Measurements from ENCODE around the gene PRAMEF17.
"Not testable (repeated sequence)": the region's sequence is repeated elsewhere in the genome, so short reads cannot be mapped to it uniquely, and the experiment has no call there.

PRAMEF17 gene

DNA sequence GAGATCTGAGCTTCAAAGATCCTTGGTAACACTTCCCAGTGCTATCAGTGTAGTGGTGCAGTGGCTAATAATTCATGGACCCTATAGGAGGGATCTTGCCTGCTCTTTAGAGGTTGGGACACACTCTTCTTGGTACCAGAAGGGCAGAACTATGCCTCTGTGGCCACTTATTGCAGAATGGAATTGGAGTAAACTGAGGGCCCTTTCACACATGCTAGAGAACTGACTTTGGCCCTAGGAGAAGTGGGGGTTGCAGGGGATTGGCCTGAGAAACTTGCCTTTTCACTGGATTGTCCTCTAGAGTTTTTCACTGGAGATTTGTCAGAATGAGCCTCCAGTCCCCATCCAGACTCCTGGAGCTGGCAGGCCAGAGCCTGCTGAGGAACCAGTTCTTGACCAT, at the start of gene PRAMEF17:
Gene PRAMEF17, plus strand, starts transcription at position 301 of the 400 bp plus-strand sequence. Its CDS starts 26 bp downstream, at position 327.
- ATAC-seq = not testable (repeated sequence)

DNA sequence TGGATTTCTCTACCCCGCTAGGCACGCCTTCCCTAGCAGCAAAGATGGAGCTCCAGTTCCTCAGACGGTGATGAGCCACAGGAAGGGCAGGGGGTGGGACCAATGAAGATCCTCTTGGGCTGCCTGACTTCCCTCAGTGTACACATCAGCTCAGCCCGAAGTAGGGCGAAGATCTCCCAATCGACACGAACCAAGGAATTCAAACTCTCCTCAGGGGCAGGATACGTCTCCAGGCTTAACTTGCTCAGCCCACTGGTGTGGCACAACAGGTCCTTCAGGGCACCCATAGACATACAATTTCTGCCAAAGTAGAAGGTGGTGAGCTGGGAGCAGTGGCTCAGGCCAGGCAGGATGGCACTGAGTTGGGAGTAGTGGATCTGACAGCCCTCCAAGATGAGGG, 46.9 kb upstream of the PRAMEF17 start:
- not testable (repeated sequence) for ATAC-seq

GRCh38 chr1:13347034-13347433, 42.4 kb upstream of the PRAMEF17 start, which contains the start of gene PRAMEF14:
Gene PRAMEF14, minus strand, starts transcription at chr1:13347134. Its CDS starts 1,820 bp downstream, at chr1:13345314.
- not testable (repeated sequence) for ATAC-seq

DNA sequence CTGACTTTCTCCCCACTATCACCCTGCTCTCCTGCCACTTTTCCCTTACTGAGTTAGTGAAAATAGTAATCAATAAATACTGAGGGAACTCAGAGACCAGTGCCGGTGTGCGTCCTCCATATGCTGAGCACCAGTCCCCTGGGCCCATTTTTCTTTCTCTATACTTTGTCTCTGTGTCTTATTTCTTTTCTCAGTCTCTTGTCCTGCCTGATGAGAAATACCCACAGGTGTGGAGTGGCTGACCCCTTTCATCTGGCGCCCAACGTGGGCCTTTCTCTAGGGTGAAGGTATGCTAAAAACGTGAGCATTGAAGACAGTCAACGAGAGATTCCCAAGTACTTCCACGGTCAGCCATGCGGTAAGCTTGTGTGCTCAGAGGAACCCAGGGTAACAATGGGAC, 36.0 kb upstream of the PRAMEF17 start:
- ATAC-seq = not testable (repeated sequence)

DNA sequence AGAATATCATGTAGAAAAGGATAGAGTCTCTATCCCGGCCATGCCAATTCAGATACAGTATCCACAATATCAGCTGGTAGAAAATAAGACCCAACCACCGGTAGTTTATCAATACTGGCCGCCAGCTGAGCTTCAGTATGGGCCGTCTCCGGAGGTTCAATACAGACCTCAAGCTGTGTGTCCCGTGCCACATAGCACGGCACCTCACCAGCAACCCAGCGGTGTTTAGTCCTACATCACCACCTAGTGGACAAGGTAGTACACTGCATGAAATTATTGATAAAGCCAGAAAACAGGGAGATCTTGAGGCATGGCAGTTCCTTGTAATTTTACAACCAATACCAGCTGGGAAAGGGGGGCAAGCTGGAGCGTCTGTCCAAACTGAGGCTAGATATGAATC, 35.0 kb upstream of the PRAMEF17 start:
- ATAC-seq = not testable (repeated sequence)

DNA sequence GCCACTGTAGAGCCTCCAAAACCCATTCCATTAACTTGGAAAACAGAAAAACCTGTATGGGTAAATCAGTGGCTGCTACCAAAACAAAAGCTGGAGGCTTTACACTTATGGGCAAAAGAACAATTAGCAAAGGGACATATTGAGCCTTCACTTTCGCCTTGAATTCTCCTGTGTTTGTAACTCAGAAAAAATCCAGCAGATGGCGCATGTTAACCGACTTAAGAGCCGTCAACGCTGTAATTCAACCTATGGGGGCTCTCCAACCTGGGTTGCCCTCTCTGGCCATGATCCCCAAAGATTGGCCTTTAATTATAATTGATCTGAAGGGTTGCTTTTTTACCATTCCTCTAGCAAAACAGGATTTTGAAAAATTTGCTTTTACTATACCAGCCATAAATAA, 32.7 kb upstream of the PRAMEF17 start:
- ATAC-seq = not testable (repeated sequence)

DNA sequence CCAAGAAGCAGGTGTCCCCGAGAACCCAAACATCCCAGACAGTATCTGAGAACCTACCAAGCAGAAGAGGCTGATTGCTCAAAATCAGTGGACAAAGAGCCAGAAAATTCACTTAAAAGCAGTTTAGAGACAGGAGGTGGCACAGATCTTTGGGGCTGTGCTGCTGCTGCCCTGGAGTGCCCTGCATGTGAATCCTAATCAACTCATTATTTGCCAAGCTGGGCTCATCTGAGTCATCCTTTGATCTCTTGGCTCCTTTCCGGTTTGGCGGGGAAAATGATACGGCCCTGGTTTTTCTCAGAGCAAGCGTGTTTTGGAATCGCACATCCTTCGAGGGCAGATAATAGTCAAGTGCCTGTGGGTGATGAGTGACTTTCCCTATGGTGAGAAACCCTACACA, 27.1 kb upstream of the PRAMEF17 start:
- ATAC-seq = not testable (repeated sequence)

GRCh38 chr1:13364928-13365327, 24.5 kb upstream of the PRAMEF17 start:
- ATAC-seq = not testable (repeated sequence)

DNA sequence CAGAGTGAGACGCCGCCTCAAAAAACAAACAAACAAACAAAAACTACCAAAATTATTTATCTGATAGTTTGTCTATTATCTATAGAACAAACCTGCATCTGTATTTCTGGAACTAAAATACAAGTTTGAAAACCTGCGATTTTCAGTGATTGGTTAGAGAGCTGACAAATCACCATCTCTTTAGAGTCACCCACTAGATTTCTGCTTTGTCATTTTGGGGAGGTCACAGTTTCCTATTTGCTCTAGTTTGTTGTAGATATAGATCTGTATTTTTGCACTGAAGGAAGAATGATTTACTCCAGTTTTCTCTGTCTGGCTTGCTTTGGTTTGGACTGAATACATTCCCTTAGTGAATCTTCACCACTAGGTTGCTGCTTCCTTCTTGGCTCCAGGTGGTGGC, 22.9 kb upstream of the PRAMEF17 start:
- not testable (repeated sequence) for ATAC-seq

- not testable (repeated sequence) for ATAC-seq
Measured at GRCh38 chr1:13368544-13368943, 20.9 kb upstream of the PRAMEF17 start.

DNA sequence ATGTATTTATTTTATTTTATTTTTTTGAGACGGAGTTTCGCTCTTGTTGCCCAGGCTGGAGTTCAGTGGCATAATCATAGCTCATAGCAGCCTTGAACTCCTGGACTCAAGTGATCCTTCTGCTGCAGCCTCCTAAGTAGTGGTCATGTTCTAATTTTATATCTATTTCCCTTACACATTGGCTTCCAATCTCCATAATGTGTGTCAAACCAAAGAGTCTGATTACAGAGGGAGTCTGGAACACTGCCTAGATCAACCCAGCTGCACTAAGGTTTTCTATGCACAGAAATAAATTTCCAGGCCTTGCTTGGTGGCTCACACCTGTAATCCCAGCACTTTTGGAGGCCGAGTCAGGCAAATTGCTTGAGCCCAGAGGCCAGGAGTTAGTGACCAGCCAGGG, 10.4 kb upstream of the PRAMEF17 start:
- ATAC-seq = not testable (repeated sequence)

DNA sequence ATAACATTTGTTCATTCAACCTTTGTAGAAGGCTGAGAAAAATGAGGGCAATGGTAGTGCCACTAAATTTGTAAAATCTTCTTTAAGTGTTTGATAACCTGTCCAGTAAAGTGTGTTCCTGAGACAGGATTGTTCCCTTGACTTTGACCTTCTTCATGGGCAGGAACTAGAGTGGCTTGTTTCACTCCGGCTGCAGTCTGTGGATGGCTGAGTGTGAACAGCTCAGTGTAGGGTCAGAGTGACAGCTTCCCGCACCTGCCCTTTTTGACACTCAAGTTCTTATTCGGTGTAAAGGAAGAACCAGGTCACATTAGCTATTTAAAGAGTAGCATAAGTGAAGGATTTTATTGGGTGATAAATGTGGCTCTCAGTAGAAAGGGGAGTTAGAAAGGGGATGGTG, 9.1 kb upstream of the PRAMEF17 start:
- ATAC-seq = not testable (repeated sequence)

- ATAC-seq = not testable (repeated sequence)
Measured at GRCh38 chr1:13393004-13393403, 3.6 kb downstream of the PRAMEF17 start.

GRCh38 chr1:13394761-13395160, 5.3 kb downstream of the PRAMEF17 start:
- not testable (repeated sequence) for ATAC-seq

DNA sequence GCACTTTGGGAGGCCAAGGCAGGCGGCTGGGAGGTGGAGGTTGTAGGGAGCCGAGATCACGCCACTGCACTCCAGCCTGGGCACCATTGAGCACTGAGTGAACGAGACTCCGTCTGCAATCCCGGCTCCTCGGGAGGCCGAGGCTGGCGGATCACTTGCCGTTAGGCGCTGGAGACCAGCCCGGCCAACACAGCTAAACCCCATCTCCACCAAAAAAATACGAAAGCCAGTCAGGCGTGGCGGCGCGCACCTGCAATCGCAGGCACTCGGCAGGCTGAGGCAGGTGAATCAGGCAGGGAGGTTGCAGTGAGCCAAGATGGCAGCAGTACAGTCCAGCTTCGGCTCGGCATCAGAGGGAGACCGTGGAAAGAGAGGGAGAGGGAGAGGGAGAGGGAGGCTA, 5.9 kb downstream of the PRAMEF17 start:
- ATAC-seq = not testable (repeated sequence)

DNA sequence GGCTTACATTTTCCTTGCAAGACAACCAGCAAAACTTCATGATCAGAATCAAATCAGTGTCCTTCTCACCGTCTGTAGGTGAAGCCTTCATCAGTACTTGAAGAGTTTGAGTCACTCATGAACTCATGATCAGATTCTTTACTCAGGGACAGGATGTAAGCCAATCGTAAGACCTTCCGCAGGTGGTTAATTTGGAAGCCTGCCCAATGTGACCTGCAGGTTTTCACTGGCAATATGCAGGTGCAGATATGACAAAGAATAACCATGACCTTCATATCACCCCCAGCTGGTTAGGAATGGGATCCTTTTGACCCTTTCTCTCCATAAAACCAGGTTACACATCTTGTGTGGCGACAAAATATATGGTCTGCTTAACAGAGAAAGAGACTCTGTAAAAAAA, 18.4 kb downstream of the PRAMEF17 start:
- ATAC-seq = no peak

GRCh38 chr1:13410150-13410549, 20.7 kb downstream of the PRAMEF17 start, which contains the start of gene PRAMEF20:
Gene PRAMEF20, plus strand, starts transcription at chr1:13410450. Its CDS starts 5,905 bp downstream, at chr1:13416355.
- ATAC-seq = not testable (repeated sequence)

- ATAC-seq = no peak
Measured at GRCh38 chr1:13430495-13430894, 41.1 kb downstream of the PRAMEF17 start.

DNA sequence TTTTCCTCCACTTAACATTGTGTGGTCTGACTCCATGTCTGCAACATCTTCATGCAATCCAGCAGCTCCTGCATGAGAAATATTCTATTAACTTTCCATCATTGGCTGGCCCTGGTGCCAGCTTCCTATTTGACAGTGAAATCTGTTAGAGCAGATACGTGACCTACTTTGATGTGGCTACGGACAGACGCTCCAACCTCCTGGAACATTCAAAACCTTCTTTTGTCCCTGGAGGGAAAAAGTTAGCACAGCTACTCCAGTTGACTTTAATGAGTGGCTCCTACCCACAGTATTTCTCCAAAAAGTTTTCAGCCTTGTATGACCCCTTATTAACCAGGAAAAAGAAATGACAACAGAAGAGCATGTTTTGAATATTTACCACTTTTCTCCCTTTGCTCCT, 42.8 kb downstream of the PRAMEF17 start:
- no peak for ATAC-seq

GRCh38 chr1:13433694-13434358, 44.4 kb downstream of the PRAMEF17 start:
- ATAC-seq = not testable (repeated sequence)

- ATAC-seq = no peak
Measured at GRCh38 chr1:13435458-13435857, 46.0 kb downstream of the PRAMEF17 start.

GRCh38 chr1:13439104-13439783, 49.8 kb downstream of the PRAMEF17 start:
- not testable (repeated sequence) for ATAC-seq
